ENCODE data around the gene TNS1.
A peak's percentile ranks its signal among the peaks of the same experiment; 100 is the strongest.

Gene TNS1

GRCh38 chr2:218003281-218003944, 618 bp upstream of the TNS1 start:
- DNase-seq (ENCODE audit: low read depth, low spot score) = no peak
- H3K4me3 ChIP-seq (ENCODE audit: low read length) = no peak overlapping the region

DNA sequence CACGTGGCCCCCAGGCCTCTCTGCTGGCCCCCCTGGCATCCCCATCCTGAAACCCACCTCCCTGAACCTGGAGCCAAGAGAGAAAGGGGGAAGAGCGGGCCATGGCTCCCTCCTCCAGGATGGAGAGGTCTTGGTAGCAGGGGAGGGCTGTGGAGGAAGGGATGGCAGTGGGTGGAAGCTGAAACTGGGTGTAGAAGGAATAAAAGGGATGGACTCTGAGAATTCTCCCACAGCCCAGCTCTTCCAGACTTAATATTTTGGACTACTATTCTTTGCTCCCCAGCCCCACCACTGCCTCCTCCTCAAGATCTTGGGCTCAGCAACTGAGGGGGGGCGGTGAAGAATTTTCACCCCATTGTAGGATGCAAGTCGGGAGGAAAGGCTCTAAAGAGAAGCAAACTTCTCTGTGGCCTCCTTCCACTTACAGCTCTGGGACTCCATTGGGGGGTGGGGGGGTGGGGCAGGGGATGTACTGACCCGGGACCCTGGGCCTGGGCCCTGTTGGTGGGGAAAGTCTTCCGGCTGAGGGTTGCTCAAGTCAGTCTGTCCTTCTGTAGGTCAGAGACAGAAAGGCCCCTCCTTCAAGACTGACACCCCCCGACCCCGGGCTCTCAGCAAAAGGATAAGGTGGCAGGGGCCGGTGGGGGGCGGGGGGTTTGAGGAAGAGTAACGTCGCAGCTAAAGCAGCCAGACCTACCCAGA, 501 bp downstream of the TNS1 start:
- H3K4me3 ChIP-seq (ENCODE audit: low read length) = no peak overlapping the region

GRCh38 chr2:218001629-218002028, 1.2 kb downstream of the TNS1 start:
- H3K4me3 ChIP-seq (ENCODE audit: low read length) = no peak overlapping the region
- no peak for DNase-seq (ENCODE audit: low read depth, low spot score)

More for the DNA sequence above, 501 bp downstream of the TNS1 start:
- DNase-seq (ENCODE audit: low read depth, low spot score) = no peak

DNA sequence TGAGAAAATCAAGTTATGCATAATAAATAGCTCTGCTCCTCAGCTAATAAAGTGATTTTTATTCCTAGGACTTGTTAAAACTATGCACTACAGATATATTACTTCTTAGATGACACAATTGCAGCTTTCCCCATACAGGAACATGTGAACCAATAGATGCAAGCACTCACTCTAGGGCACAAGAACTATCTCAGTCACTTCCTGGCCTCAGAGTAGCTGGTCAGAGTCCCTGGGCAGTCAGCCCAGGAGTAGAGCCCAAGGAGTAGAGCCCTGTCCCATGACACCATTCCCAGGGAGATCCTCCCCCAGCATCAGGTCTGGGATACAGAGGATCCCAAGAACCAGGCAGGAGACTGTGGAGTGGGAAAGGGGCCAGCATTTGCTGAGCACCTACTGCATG, 2.7 kb downstream of the TNS1 start:
- DNase-seq (ENCODE audit: low read depth, low spot score) = no peak
- no peak overlapping the region for H3K4me3 ChIP-seq (ENCODE audit: low read length)

DNA sequence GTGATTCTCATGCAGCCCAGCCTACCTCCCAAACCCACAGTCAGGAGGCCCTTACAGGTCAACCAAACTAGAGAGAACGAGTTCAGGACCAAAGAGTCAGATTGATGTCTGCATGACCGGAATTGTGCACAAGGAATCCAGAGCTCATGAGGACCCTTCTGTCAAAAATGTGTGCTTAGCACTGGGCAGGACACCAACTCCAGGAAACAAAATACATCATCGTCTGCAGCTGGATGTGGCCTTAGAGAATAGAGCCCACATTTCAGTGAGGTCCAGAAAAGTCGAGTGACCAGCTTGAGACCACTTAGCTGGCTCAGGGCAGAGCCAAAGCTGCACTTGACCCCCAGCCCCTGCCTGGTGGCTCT, 3.2 kb downstream of the TNS1 start:
- no peak for DNase-seq (ENCODE audit: low read depth, low spot score)
- no peak overlapping the region for H3K4me3 ChIP-seq (ENCODE audit: low read length)

- DNase-seq (ENCODE audit: low read depth, low spot score) = no peak
These were observed 3.7 kb downstream of the TNS1 start for GRCh38 chr2:217998926-217999594.

DNA sequence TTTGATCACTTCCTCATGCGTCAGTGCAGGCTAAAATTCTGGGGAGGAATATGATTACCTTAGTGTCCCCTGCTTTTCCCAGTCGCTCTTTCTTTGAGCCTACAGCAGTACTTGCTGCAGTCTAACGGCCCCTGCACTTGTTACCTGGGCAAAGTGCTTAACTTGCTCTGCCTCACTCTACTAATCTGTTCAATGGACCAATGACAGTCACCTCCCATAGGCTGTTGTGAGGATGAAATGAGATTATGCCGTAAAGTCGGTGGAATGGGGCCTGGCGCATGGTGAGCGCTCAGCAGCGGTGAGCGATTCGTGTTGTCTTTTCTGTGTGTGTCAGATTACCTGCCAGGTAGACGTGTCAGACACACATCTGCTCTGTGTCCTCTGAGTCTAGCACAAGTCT, 5.3 kb downstream of the TNS1 start:
- DNase-seq (ENCODE audit: low read depth, low spot score) = no peak
- H3K4me3 ChIP-seq (ENCODE audit: low read length) = no peak overlapping the region

More at GRCh38 chr2:217998926-217999594, 3.7 kb downstream of the TNS1 start:
- no peak overlapping the region for H3K4me3 ChIP-seq (ENCODE audit: low read length)

DNA sequence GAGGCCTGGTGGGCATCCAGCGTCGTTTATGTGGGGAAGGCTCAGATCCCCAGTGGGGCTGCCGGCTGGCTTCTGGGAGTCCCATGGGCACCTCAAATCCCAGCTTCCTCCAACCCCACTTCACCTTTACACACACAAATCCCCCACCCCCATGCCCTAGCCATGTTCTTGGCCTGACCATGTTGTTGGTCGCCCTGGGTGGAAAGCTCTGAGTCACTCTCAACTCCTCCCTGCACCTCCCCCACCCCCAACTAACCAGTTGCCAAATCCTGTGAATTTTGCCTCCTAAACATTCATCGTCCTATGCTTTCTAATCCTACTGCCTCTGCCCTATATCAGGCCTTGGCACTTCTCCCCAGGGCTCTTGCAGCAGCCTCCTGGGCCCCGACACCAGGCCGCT, 6.4 kb downstream of the TNS1 start:
- no peak for DNase-seq (ENCODE audit: low read depth, low spot score)

DNA sequence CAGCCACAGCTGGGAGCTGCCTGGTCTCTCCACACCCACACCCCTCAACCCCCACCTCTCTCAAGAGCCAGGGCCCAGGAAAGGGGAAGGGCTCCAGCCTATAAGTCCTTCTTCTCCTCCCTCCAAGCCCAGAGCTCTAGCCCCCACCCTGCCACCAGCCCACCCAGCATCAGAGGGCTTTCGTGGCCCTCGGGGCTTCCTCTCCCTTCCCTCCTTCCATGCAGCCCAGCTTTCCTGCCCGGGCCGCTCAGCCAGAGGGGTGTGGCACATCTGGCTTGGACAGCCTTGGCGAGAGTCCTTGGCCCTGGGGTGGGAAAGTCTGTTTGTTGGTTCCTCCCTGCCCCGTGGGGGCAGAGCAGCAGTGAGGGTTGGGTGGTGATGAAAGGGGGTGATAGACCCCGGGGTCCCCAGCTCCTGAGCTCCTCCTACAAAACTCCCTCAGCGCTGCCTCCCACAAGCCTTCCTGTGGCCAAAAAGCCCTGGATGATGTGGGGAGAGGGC, 7.0 kb downstream of the TNS1 start:
- H3K4me3 ChIP-seq (ENCODE audit: low read length) = no peak overlapping the region
- DNase-seq (ENCODE audit: low read depth, low spot score) = no peak

More for the DNA sequence above, 6.4 kb downstream of the TNS1 start:
- no peak overlapping the region for H3K4me3 ChIP-seq (ENCODE audit: low read length)

DNA sequence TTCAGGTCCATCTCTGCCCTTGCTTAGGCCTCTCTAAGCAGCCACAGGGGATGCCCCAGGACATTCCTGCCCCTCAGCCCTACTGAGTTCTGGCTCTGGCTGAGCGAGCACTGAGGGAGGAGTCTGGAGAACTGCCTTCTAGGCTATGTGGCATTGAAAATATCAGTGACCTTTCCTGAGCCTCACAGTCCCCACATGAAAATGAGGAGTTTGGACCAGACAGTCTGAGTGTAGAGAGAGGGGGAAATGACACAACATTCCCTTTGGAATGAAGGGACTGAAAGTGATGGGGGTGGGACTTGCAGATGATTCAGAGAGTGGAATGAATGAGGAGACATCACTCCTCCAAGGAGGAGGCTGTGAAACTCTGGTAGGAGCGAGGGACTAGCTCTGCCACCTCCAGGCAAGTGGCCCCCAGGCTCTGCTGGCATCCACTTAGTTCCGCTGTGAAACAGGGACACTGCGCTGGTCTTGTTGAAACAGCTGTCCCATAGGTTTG, 8.0 kb downstream of the TNS1 start:
- DNase-seq (ENCODE audit: low read depth, low spot score) = no peak

GRCh38 chr2:217993817-217994463, 8.9 kb downstream of the TNS1 start:
- no peak overlapping the region for H3K4me3 ChIP-seq (ENCODE audit: low read length)
- DNase-seq (ENCODE audit: low read depth, low spot score) = peak; percentile 8

More for the DNA sequence above, 8.0 kb downstream of the TNS1 start:
- H3K4me3 ChIP-seq (ENCODE audit: low read length) = no peak overlapping the region

- DNase-seq (ENCODE audit: low read depth, low spot score) = no peak
- no peak overlapping the region for H3K4me3 ChIP-seq (ENCODE audit: low read length)
These were observed 9.7 kb downstream of the TNS1 start for GRCh38 chr2:217993138-217993537.

DNA sequence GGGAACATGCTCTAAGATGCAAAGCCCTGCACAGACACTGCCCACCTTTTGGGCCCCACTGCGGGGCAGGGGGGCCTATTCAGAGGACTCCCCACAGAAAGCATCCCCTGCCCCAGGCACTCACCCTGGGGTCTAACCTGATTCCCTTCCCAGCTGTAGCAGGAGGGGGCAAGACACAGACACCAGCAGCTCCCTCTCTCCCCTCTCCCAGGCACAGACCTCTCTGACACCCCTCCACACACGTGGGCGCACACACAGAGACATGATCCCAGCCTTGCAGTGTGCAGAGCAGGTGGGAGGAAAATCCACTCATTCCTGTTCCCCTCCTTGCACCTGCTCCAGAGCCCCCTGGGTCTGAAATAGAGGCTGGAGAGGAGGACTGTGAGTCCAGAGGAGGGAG, 10.7 kb downstream of the TNS1 start:
- no peak overlapping the region for H3K4me3 ChIP-seq (ENCODE audit: low read length)
- no peak for DNase-seq (ENCODE audit: low read depth, low spot score)

- DNase-seq (ENCODE audit: low read depth, low spot score) = no peak
- H3K4me3 ChIP-seq (ENCODE audit: low read length) = no peak overlapping the region
These were observed 11.9 kb downstream of the TNS1 start for GRCh38 chr2:217990791-217991465.

DNA sequence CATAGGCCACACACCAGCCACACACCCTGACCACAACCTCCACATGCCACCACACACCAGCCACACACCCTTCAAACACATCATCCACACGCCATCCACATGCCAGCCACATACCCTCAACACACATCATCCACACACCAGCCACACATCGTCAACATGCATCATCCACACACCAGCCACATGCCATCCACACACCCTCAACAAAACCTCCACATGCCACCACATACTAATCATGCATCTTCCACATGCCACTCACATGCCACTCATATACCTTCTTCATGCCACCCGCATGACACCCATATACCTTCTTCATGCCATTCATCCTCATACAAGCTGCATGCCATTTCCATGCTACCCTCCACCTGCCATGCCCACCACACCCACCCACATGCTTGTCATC, 12.4 kb downstream of the TNS1 start:
- H3K4me3 ChIP-seq (ENCODE audit: low read length) = no peak overlapping the region
- DNase-seq (ENCODE audit: low read depth, low spot score) = no peak

DNA sequence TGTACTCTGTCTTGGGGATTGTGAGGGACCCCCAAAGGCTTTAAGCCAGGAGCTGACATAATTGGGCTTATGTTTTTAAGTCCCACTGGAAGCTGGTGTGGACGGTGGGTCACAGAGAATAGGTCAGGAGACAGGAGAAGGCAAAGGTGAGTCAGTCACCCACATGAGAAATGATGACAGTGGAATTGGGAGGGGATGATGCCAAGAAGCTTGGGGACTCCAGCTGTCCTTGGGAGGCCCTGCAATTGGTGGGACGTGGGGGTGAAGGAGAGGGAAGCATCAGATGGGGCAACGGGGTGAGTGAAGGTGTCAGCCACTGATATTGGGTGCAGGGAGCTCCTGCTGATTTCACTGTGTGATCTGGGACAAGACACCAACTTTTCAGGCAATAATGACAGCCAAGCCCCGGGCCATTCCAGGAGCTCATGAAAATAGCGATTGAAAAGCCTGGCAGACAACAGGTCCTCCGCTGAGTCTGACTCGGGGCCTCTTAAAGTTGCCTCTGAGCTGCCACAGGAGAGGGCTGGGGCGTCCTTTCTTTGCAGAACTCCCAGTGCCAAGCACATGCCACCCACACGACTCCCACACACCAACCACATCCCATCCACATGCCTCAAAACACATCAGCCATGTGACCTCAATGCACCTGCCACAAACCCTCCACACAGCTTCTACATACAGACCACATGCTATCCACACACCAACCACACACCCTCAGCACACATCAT, 13.4 kb downstream of the TNS1 start:
- DNase-seq (ENCODE audit: low read depth, low spot score) = peak; percentile 6

DNA sequence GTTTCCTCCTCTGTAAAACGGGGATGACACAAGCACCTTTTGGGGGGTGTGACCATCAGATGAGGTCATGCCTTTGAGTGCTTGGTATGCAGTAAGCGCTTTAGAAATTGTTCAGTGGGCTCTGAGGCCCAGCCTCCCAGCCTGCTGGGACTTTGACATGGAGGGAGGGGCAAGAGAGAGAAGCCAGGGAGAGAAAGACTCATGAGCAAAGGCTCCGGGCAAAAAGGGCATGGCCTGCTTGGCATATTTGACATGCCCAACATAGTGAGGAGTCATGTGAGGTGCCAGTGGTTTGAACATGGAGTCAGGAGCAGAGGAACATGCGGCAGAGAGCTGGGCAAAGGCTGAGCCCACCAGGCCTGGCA, 14.0 kb downstream of the TNS1 start:
- H3K4me3 ChIP-seq (ENCODE audit: low read length) = no peak overlapping the region
- no peak for DNase-seq (ENCODE audit: low read depth, low spot score)

More for the DNA sequence above, 13.4 kb downstream of the TNS1 start:
- H3K4me3 ChIP-seq (ENCODE audit: low read length) = no peak overlapping the region

- peak; percentile 23 for DNase-seq (ENCODE audit: low read depth, low spot score)
- H3K4me3 ChIP-seq (ENCODE audit: low read length) = no peak overlapping the region
These were observed 14.6 kb downstream of the TNS1 start for GRCh38 chr2:217988014-217988839.
